Activated CD4-positive, alpha-beta T cell treated with anti-CD3 and anti-CD28 coated beads, Interleukin-2, amount 50 U/mL, for 1 hour (primary cell): ENCODE results near the gene FBXW8.

Experiments used
- DNase-seq: peaks from one replicate; pipeline ENCODE4 v3.0.0-alpha.2; 2020

The FBXW8 gene

DNA sequence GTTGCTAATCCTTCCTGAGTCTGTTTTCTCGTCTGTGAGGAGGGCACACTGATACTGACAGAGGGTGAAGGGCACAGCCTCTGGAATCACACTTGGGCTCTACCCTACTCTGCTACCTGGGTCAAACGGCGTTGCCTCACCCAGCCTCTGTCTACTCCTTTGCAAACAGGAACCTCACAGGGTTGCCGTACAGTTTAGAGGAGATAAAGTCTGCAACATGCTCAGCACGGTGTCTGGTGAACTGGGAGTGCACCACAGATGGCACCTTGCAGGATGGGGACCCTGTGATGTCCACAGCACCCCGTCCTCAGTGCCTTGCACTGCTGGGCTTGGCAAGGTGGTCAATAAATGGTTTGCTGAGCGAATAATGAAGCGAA is 150.2 kb downstream of the FBXW8 start:
- DNase-seq: no peak

- no peak for DNase-seq
Observed at GRCh38 chr12:117061555-117062079, 150.9 kb downstream of the FBXW8 start.

GRCh38 chr12:117063162-117063911 is 152.6 kb downstream of the FBXW8 start:
- DNase-seq: no peak

DNA sequence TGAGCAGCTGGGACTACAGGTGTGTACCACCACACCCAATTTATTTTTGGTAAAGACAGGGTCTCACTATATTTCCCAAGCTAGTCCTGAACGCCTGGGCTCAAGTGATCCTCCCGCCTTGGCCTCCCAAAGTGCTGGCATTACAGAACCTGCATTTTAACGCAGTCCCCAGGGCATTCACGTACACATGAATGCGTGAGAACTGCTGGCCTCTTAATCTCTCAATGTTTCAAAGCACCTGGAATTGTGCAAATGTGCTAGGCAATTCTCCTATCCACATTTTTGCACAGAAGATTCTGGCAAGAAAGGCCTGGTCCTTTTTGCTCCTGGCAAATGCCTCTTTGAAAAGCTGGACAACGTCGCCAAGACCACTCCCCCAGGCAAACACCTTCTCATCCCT is 153.3 kb downstream of the FBXW8 start:
- no peak for DNase-seq

- DNase-seq: no peak
Observed at GRCh38 chr12:117064596-117064995, 153.8 kb downstream of the FBXW8 start.

DNA sequence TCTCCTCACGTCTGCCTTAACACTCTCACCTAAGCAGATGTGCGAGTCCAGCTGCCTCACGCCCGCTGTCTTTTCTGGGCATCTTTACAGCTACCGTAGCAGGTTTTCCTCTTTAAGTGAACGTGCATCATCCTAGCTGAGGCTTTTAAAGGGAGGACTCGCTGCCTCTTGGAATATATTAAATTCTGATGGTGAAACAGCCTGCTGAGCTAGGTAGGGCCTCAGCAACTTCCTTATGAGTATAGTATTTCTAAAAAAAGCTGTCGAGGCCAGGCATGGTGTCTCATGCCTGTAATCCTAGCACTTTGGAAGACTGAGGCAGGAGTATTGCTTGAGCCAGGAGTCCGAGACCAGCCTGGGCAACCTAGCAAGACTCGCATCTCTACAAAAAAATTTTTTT is 156.3 kb downstream of the FBXW8 start:
- no peak for DNase-seq

- DNase-seq: no peak
Observed at GRCh38 chr12:117067638-117068037, 156.9 kb downstream of the FBXW8 start.

DNA sequence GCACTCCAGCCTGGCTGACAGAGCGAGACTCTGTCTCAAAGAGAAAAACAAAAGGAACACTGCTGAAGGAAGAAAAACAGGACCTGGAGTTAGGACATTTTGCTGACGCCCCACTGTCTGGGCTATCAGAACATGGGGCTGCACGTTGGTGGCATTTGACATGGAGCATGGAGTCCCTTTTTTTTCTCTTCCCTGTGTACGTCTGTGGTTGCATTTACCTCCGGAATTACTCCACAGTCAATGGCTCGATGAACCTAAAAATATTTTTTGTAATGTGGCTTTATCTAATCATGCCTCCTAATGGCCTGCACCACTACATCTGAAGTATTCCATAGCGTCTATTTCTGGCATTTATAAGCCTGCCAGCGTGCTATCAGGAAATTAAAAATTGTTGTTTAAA is 157.7 kb downstream of the FBXW8 start:
- no peak for DNase-seq

- DNase-seq: no peak
Observed at GRCh38 chr12:117069101-117069797, 158.5 kb downstream of the FBXW8 start.

DNA sequence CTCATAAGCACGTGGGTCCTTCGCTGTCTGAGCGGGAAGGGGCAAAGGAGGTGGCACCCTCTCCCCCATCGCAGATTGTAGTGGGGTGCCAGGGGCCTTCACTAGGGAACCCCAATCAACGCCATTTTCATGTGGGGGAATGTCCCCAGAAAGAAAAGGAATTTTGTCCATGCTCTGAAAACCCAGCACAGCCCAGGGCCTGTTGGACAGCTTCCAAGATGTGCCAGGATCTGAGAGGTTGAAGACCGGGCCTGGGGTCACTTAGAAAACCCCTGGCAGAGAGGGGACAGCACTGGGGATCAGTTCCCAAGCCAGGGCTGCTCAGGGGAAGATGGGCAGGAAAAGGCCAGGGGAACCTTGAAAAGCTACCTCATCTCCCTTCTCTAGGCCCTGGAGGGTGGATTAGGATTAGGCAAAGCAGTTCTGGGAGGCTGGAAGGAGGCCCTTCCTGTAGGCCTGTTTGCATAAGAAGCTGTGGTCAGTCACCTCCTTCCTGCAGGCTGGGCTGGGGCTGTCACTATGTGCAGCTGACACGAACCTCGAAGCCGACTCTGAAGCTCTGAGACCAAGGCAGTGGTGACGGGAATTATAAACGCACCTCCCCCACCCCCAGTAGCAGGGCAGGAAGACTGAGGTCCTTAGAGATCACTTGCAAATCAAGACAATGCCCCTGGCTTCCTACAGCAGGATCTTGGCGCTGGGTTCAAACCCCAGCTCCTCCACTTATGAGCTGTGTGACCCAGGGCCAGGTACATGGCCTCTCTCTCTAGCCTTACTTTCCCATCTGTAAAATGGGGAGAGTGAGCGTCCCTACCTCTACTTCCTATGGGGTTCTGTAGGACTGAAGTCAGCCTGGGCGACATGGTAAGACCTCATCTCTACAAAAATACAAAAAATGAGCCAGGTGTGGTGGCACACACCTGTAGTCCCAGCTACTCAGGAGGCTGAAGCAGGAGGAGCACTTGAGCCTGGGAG is 159.5 kb downstream of the FBXW8 start:
- no peak for DNase-seq

GRCh38 chr12:117071009-117071408 is 160.3 kb downstream of the FBXW8 start:
- DNase-seq: no peak

DNA sequence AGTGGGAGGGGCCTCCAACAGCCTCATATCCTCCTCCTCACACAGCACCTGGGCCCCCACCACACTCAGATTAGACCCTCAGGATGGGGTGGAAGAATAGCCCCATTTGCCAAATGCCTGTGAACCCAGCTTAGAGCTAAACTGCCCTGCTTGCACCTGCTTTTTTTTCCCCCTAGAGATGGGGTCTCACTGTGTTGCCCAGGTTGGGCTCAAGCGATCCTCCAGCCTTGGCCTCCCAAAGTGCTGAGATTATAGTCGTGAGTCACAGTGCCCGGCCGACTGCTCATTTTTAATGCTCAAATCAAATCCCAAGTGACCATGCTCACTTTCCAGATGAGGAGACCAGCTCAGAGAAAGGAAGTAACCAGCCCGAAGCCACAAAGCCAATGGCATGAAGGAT is 161.4 kb downstream of the FBXW8 start:
- DNase-seq: no peak

- DNase-seq: no peak
Observed at GRCh38 chr12:117072736-117073490, 162.2 kb downstream of the FBXW8 start.

DNA sequence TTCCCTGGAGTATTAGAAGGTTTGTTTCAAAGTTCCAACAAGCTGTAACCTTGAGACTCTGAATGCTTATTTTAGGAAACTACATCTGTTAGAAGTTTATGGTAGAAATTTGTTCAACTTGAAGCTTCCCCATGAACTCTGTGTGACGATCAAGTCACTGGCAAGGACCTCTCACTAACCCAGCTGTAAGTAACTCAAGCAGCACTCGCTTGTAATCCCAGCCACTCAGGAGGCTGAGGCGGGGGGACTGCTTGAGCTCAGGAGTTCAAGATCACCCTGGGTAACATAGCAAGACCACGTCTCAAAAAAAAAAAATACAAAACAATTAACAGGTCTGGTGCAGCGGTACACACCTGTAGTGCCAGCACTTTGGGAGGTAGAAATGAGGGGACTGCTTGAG is 162.9 kb downstream of the FBXW8 start:
- no peak for DNase-seq

DNA sequence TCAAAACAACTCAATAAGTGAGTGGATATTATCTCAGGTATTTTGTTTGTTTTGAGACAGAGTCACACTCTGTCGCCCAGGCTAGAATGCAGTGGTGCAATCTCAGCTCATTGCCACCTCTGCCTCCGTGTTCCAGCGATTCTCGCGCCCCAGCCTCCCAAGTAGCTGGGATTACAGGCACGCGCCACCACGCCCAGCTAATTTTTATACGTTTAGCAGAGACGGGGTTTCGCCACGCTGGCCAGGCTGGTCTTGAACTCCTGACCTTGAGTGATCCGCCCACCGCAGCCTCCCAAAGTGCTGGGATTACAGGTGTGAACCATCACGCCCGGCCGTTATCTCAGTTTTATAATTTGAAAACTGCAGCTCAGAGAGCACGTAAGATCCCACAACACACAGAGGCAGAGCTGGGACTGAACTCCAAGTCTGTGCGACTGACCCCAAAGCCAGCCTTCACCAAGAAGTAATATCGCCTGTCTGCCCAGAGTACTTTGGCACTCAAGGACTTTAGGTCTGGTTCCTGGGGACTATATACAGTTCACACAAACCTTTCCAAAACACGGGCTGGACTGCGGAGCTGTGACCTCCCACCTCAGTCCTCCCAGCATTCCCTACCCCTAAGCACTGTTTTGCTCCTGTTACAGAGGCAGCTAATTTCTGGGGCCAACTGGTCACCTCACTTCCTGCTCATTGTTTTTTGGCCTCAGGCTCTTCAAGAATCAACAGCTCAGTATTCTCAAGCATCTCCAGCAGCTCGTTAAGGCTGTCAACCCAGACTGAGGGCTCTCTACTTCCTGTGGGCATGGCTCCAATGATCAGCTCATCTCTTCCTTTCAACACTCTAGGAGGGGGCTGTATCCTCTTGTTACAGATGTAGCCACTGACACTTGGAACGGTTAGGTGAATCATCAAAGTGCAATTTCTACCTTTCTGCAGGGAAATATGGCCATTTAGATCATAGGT is 165.9 kb downstream of the FBXW8 start:
- DNase-seq: no peak

DNA sequence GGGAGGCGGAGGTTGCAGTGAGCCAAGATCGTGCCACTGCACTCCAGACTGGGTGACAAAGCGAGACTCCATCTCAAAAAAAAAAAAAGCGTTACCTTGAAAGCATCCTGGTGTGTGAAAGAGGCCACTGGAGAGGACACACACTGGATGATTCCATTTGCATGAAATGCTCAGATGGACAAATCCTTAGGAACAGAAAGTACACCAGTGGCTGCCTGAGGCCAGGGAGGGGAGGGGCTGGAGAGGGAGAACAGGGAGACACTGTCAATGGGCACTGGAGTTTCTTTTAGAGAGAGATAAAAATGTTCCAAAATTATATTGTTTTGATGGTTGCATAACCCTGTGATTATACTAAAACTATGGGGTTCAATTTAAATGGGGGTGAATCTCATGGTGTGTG is 168.7 kb downstream of the FBXW8 start:
- no peak for DNase-seq

DNA sequence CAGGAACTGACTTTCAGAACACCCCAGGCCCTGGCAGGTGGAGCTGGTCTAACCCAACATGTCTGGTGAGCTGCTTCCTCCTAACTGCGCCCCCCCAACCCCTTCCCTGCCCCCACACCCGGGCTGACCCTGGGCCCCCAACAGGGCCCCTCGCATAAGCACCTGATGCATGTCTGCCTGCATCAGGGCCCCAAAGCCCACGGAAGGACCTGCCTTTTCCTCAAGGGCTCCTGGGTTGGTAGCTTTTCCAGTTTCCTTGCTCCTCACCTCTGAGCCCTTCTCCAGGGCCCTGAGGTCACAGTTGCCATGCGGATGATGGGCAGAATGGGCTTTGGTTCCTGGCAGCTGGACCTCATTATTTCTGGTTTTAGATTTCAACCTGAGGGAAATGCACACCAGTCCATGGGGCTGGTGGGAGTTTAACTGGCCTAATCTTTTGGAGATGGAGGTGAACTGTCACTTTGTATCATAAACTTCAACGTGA is 170.0 kb downstream of the FBXW8 start:
- DNase-seq: no peak
